HEK293 (cell line): ENCODE results near the gene CTSO.
A peak's percentile ranks its signal among the peaks of the same experiment; 100 is the strongest.

Experiments
- CTCF ChIA-PET: fragments of 350-600 bp; formaldehyde crosslinking; extraction: SDS; loops from one replicate; lab custom pipeline; 2021; ENCODE audit warnings: antibody characterized with exemption; lab: Yijun Ruan, JAX
- POLR2A ChIA-PET: fragments of 300-600 bp; formaldehyde crosslinking; extraction: SDS; loops from one replicate; lab custom pipeline; 2020; ENCODE audit warnings: antibody characterized with exemption, inconsistent platforms; lab: Yijun Ruan, JAX
- H3K27ac ChIP-seq: fragments of 200-500 bp; sonication (Bioruptor generic); 2 replicates; pipeline ENCODE4 v1.5.1; 2014; ENCODE audit warnings: low read depth, low read length, control low read depth, inconsistent platforms; ENCODE audit errors: extremely low read depth
- H3K36me3 ChIP-seq, 2 experiments: fragments of 200-500 bp in 1 of 2; sonication (Bioruptor generic) in 1 of 2; 1 replicate in 1 of 2; 2 replicates in 1 of 2; pipeline ENCODE4 v1.5.1; 2014 to 2017; ENCODE audit warnings: inconsistent platforms in 2 of 2, low read length in 2 of 2; ENCODE audit not compliant: control insufficient read depth in 2 of 2, insufficient read depth in 1 of 2
- H3K4me1 ChIP-seq: fragments of 200-500 bp; sonication (Bioruptor generic); 2 replicates; pipeline ENCODE4 v1.5.1; 2014; ENCODE audit warnings: mild to moderate bottlenecking, low read length, inconsistent platforms; ENCODE audit not compliant: control insufficient read depth, insufficient read depth
- H3K4me3 ChIP-seq: 2 replicates; pipeline ENCODE4 v1.5.1; 2011; ENCODE audit warnings: low read depth, mild to moderate bottlenecking, control low read depth, low read length, moderate library complexity
- H3K9me3 ChIP-seq: fragments of 200-500 bp; sonication (Bioruptor generic); 2 replicates; pipeline ENCODE4 v1.5.1; 2014; ENCODE audit warnings: low read depth, low read length, inconsistent platforms; ENCODE audit not compliant: control insufficient read depth, insufficient read depth
- SALL2 ChIP-seq: fragments of 450-650 bp; formaldehyde crosslinking; IDR thresholded peaks from 2 replicates; pipeline ENCODE4 v1.5.0; 2017; ENCODE audit warnings: missing biosample characterization, mild to moderate bottlenecking, missing genetic modification characterization, borderline replicate concordance
- SCRT2 ChIP-seq: fragments of 450-650 bp; formaldehyde crosslinking; IDR thresholded peaks from 2 replicates; pipeline ENCODE4 v1.5.1; 2016; ENCODE audit warnings: missing biosample characterization, missing genetic modification characterization
- SP3 ChIP-seq: fragments of 450-650 bp; formaldehyde crosslinking; IDR thresholded peaks from 2 replicates; pipeline ENCODE4 v1.5.1; 2016; ENCODE audit warnings: missing biosample characterization, missing genetic modification characterization
- ZBTB49 ChIP-seq: fragments of 450-650 bp; formaldehyde crosslinking; IDR thresholded peaks from 2 replicates; pipeline ENCODE4 v1.5.1; 2016; ENCODE audit warnings: missing biosample characterization, missing genetic modification characterization, low read depth
- ZFP69B ChIP-seq: fragments of 450-650 bp; formaldehyde crosslinking; IDR thresholded peaks from 2 replicates; pipeline ENCODE4 v1.5.1; 2016; ENCODE audit warnings: missing biosample characterization, missing genetic modification characterization
- ZNF133 ChIP-seq: fragments of 450-650 bp; formaldehyde crosslinking; IDR thresholded peaks from 2 replicates; pipeline ENCODE4 v1.5.1; 2016; ENCODE audit warnings: missing biosample characterization, missing genetic modification characterization
- ZNF157 ChIP-seq: fragments of 450-650 bp; formaldehyde crosslinking; IDR thresholded peaks from 2 replicates; pipeline ENCODE4 v1.5.1; 2016; ENCODE audit warnings: missing biosample characterization, missing genetic modification characterization
- ZNF223 ChIP-seq: fragments of 450-650 bp; formaldehyde crosslinking; IDR thresholded peaks from 2 replicates; pipeline ENCODE4 v1.5.1; 2016; ENCODE audit warnings: missing biosample characterization, missing genetic modification characterization
- ZNF391 ChIP-seq: fragments of 450-650 bp; formaldehyde crosslinking; IDR thresholded peaks from 2 replicates; pipeline ENCODE4 v1.5.1; 2016; ENCODE audit warnings: low read depth, missing biosample characterization, missing genetic modification characterization, borderline replicate concordance
- ZNF560 ChIP-seq: fragments of 450-650 bp; formaldehyde crosslinking; IDR thresholded peaks from 2 replicates; pipeline ENCODE4 v1.5.1; 2017; ENCODE audit warnings: missing biosample characterization, missing genetic modification characterization, borderline replicate concordance
- ZNF571 ChIP-seq: fragments of 450-650 bp; formaldehyde crosslinking; IDR thresholded peaks from 2 replicates; pipeline ENCODE4 v1.5.0; 2017; ENCODE audit warnings: missing biosample characterization, missing genetic modification characterization
- ZNF701 ChIP-seq: fragments of 450-650 bp; formaldehyde crosslinking; IDR thresholded peaks from 2 replicates; pipeline ENCODE4 v1.5.1; 2016; ENCODE audit warnings: missing biosample characterization, missing genetic modification characterization
- ZNF768 ChIP-seq: fragments of 450-650 bp; formaldehyde crosslinking; IDR thresholded peaks from 2 replicates; pipeline ENCODE4 v1.5.1; 2018; ENCODE audit warnings: missing biosample characterization, mild to moderate bottlenecking, missing genetic modification characterization
- ZNF785 ChIP-seq: fragments of 450-650 bp; formaldehyde crosslinking; IDR thresholded peaks from 2 replicates; pipeline ENCODE4 v1.5.1; 2016; ENCODE audit warnings: missing biosample characterization, missing genetic modification characterization
- ZSCAN16 ChIP-seq: fragments of 450-650 bp; formaldehyde crosslinking; IDR thresholded peaks from 2 replicates; pipeline ENCODE4 v1.5.1; 2016; ENCODE audit warnings: missing biosample characterization, missing genetic modification characterization
- ZSCAN30 ChIP-seq: fragments of 450-650 bp; IDR thresholded peaks from 2 replicates; pipeline ENCODE4 v1.5.1; 2018; ENCODE audit warnings: missing biosample characterization, mild to moderate bottlenecking, missing genetic modification characterization, moderate library complexity
- TF ChIP-seq, protein P1 (sequence below): fragments of 450-650 bp; IDR thresholded peaks from 2 replicates; pipeline ENCODE4 v1.5.1; 2018; ENCODE audit warnings: missing biosample characterization, mild to moderate bottlenecking, missing genetic modification characterization
- TF ChIP-seq, protein P2 (sequence below): fragments of 450-650 bp; formaldehyde crosslinking; IDR thresholded peaks from 2 replicates; pipeline ENCODE4 v1.5.1; 2016; ENCODE audit warnings: missing biosample characterization, missing genetic modification characterization, borderline replicate concordance

The CTSO gene

DNA sequence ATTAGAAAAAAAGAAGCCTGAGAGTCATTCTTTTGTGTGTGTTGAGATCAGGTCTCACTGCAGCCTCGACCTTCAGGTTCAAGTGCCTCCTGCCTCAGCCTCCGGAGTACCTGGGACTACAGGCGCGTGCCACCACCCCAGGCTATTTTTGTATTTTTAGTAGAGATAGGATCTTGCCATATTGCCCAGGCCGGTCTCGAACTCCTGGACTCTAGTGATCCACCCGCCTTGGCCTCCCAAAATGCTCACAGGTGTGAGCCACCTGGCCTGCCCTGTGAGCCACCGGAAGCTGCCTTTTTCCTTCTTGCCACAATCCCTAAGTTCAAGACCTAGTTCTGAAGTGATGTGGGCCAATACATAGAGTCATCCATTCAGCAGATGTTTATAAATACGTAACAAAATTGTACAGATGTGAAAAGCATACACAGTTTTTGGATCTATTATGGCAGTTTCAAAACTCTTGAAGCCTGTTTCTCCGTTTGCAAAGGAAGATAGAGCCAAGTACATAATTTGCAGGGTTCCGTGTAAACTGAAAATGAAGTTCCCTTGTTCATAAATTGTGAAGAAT is 536 bp upstream of the CTSO start:
- peak overlapping the region; percentile 45 for H3K4me3 ChIP-seq
- CTCF ChIA-PET: interaction anchor here (0.6 to 3.7 kb wide), 4 partner anchors 10 to 147 kb away, joined by 3 to 32 read pairs (median 8); no protein-coding TSS in a partner anchor

DNA sequence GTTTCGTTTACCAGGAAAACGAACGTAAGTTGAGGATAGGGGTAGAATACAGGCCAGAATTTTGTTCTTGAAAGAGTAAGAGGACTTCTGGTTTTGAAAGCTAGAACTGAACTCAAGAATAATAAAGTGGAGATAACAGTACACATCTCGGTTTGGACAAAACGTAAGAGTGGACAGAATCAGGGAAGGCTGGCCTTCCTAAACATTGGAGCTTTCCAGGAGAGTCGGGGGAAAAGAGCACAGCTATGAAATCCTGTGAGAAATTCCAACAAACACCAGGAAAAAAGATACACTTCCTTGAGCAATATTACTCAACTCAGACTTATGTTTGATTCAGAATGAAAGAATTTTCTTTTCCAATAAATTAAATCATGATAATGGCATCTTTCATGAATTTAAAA is 1.2 kb downstream of the CTSO start:
- TF ChIP-seq SP3 (tag by site-specific recombination) (no peak), ZNF701 (tag by site-specific recombination) (no peak), ZNF785 (tag by site-specific recombination) (no peak), ZNF571 (tag by site-specific recombination) (no peak), ZNF223 (no peak), SCRT2 (tag by site-specific recombination) (no peak), ZSCAN30 (tag by site-specific recombination) (no peak), ZNF157 (tag by site-specific recombination) (no peak)
- TF ChIP-seq, all 188 proteins: peak for 0
- ChIA-PET POLR2A (no interaction called here), CTCF (interaction anchor here (0.6 to 3.7 kb wide), 12 partner anchors 8 to 1096 kb away, joined by 3 to 32 read pairs (median 4); no protein-coding TSS in a partner anchor)
- Histone ChIP-seq H3K36me3 (no peaks in the 10 kb centered on the region), H3K4me1 (0 out of 2 replicates have a peak, but pooled peaks cover 4% of the 10 kb centered on the region), H3K4me3 (no peak overlapping the region), H3K27ac (no peak overlapping the region), H3K9me3 (no peaks in the 10 kb centered on the region)

More for the DNA sequence above, 536 bp upstream of the CTSO start:
- POLR2A ChIA-PET: no interaction called here
- no peaks in the 10 kb centered on the region for H3K36me3 ChIP-seq
- TF ChIP-seq ZNF701 (tag by site-specific recombination): no peak
- TF ChIP-seq, protein P1, sequence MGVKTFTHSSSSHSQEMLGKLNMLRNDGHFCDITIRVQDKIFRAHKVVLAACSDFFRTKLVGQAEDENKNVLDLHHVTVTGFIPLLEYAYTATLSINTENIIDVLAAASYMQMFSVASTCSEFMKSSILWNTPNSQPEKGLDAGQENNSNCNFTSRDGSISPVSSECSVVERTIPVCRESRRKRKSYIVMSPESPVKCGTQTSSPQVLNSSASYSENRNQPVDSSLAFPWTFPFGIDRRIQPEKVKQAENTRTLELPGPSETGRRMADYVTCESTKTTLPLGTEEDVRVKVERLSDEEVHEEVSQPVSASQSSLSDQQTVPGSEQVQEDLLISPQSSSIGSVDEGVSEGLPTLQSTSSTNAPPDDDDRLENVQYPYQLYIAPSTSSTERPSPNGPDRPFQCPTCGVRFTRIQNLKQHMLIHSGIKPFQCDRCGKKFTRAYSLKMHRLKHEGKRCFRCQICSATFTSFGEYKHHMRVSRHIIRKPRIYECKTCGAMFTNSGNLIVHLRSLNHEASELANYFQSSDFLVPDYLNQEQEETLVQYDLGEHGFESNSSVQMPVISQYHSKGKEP (tag by site-specific recombination): no peak
- no peak for TF ChIP-seq SALL2 (tag by site-specific recombination)
- no peak for TF ChIP-seq ZSCAN16 (tag by site-specific recombination)
- TF ChIP-seq ZFP69B (tag by site-specific recombination): no peak
- no peak for TF ChIP-seq ZBTB49 (tag by site-specific recombination)
- TF ChIP-seq, protein P2, sequence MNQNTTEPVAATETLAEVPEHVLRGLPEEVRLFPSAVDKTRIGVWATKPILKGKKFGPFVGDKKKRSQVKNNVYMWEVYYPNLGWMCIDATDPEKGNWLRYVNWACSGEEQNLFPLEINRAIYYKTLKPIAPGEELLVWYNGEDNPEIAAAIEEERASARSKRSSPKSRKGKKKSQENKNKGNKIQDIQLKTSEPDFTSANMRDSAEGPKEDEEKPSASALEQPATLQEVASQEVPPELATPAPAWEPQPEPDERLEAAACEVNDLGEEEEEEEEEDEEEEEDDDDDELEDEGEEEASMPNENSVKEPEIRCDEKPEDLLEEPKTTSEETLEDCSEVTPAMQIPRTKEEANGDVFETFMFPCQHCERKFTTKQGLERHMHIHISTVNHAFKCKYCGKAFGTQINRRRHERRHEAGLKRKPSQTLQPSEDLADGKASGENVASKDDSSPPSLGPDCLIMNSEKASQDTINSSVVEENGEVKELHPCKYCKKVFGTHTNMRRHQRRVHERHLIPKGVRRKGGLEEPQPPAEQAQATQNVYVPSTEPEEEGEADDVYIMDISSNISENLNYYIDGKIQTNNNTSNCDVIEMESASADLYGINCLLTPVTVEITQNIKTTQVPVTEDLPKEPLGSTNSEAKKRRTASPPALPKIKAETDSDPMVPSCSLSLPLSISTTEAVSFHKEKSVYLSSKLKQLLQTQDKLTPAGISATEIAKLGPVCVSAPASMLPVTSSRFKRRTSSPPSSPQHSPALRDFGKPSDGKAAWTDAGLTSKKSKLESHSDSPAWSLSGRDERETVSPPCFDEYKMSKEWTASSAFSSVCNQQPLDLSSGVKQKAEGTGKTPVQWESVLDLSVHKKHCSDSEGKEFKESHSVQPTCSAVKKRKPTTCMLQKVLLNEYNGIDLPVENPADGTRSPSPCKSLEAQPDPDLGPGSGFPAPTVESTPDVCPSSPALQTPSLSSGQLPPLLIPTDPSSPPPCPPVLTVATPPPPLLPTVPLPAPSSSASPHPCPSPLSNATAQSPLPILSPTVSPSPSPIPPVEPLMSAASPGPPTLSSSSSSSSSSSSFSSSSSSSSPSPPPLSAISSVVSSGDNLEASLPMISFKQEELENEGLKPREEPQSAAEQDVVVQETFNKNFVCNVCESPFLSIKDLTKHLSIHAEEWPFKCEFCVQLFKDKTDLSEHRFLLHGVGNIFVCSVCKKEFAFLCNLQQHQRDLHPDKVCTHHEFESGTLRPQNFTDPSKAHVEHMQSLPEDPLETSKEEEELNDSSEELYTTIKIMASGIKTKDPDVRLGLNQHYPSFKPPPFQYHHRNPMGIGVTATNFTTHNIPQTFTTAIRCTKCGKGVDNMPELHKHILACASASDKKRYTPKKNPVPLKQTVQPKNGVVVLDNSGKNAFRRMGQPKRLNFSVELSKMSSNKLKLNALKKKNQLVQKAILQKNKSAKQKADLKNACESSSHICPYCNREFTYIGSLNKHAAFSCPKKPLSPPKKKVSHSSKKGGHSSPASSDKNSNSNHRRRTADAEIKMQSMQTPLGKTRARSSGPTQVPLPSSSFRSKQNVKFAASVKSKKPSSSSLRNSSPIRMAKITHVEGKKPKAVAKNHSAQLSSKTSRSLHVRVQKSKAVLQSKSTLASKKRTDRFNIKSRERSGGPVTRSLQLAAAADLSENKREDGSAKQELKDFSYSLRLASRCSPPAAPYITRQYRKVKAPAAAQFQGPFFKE: no peak
- no peak for TF ChIP-seq ZNF768 (tag by site-specific recombination)
- no peak for TF ChIP-seq ZNF133 (tag by site-specific recombination)
- TF ChIP-seq ZNF391 (tag by site-specific recombination): no peak
- no peak for TF ChIP-seq ZNF560 (tag by site-specific recombination)
- no peaks in the 10 kb centered on the region for H3K9me3 ChIP-seq
- 0 out of 2 replicates have a peak, but pooled peaks cover 4% of the 10 kb centered on the region for H3K4me1 ChIP-seq
- H3K27ac ChIP-seq: no peak overlapping the region
